Left ventricle myocardium inferior (tissue), 1 donor: ENCODE results near the gene DUSP10. TPM values are rescaled to one million over a fixed set of nuclear protein-coding genes. Genes with fewer than 3 reads are reported as not detected.

Experiments used
- DNase-seq: peaks from one replicate; pipeline ENCODE4 v3.0.0-alpha.2; 2020
- H3K27ac ChIP-seq: fragments of 200-600 bp; replicated peaks from 2 replicates; pipeline ENCODE4 v1.8.0; 2021
- H3K27me3 ChIP-seq: fragments of 200-600 bp; 2 replicates; pipeline ENCODE4 v1.8.0; 2021; ENCODE audit warnings: low read depth
- H3K36me3 ChIP-seq: fragments of 200-600 bp; 2 replicates; pipeline ENCODE4 v1.8.0; 2021
- H3K4me1 ChIP-seq: fragments of 200-600 bp; 2 replicates; pipeline ENCODE4 v1.8.0; 2021
- H3K4me3 ChIP-seq: fragments of 200-600 bp; 2 replicates; pipeline ENCODE4 v1.8.0; 2021; ENCODE audit warnings: mild to moderate bottlenecking, moderate library complexity
- H3K9me3 ChIP-seq: fragments of 200-600 bp; replicated peaks from 2 replicates; pipeline ENCODE4 v1.8.0; 2021
- intact Hi-C: fragments of 100-400 bp; cut with micrococcal nuclease; formaldehyde crosslinking; loops from one replicate; pipeline ENCODE4 v1.11.0; 2022
- total RNA-seq: library from RNA; stranded (reverse); fragmentation: NEBNext Ultra II Directional; extraction: Animal tissue kit (Norgen Biotek cat#: 25700); gene quantifications from one replicate; pipeline ENCODE4 v1.2.1, GENCODE V29; 2021
- TF ChIP-seq, protein P1 (sequence below): fragments of 200-600 bp; IDR thresholded peaks from 2 replicates; pipeline ENCODE4 v1.8.0; 2021; ENCODE audit warnings: antibody characterized with exemption, mild to moderate bottlenecking, borderline replicate concordance
- donor health status: DM: no; HTN: yes; CAD: no; lungs with severe emphysema.

The DUSP10 gene
- total RNA-seq, 1 donor from 2014 or later: 4.6 TPM

DNA sequence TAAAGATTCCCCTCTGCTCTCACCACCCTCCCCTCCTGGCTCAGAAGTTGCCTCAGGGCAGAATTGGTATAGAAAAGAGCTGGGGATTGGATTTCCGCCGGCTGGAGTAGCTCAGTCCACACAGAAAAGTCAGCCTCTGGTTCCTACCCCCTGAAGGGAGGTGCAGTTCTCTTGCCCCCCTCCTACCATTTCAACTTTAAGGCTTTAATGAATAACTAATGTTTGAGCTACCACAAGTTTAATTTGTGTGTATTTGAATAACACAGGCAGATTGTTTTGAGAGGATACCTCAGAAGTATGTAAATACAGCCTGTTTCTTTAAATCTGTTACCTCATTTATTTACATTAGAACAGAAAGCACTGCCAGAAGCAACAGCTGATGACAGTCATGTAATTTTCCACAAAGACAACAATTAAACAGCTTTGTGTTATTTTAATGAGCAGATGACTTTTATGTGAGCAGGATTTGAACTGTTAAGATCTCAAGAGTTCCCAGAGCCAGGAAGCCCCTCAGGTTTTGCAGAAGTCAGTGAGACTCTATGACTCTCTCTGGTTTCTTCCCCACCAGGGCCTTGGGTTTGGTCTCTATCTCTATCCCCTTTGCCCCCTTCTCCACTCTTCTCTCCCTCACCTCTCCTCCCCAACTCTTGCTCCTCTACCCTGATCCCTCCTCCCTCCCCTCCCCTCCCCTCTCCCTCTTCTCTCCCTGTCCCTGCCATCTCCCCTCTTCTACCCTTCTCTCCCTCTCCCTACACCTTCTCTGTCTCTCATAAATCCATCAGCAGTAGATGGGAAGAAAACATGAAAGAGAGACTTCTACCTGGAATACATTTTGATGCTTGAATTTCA, 26.3 kb downstream of the DUSP10 start:
- no peak for DNase-seq
- intact Hi-C loops: no loop called here
- TF ChIP-seq, protein P1, sequence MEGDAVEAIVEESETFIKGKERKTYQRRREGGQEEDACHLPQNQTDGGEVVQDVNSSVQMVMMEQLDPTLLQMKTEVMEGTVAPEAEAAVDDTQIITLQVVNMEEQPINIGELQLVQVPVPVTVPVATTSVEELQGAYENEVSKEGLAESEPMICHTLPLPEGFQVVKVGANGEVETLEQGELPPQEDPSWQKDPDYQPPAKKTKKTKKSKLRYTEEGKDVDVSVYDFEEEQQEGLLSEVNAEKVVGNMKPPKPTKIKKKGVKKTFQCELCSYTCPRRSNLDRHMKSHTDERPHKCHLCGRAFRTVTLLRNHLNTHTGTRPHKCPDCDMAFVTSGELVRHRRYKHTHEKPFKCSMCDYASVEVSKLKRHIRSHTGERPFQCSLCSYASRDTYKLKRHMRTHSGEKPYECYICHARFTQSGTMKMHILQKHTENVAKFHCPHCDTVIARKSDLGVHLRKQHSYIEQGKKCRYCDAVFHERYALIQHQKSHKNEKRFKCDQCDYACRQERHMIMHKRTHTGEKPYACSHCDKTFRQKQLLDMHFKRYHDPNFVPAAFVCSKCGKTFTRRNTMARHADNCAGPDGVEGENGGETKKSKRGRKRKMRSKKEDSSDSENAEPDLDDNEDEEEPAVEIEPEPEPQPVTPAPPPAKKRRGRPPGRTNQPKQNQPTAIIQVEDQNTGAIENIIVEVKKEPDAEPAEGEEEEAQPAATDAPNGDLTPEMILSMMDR: no peak
- Histone ChIP-seq H3K27ac (no peak overlapping the region), H3K4me1 (peaks cover 33% of the 10 kb centered on the region), H3K4me3 (no peak overlapping the region), H3K27me3 (no peaks in the 10 kb centered on the region), H3K36me3 (no peaks in the 10 kb centered on the region), H3K9me3 (no peaks in the 10 kb centered on the region)

DNA sequence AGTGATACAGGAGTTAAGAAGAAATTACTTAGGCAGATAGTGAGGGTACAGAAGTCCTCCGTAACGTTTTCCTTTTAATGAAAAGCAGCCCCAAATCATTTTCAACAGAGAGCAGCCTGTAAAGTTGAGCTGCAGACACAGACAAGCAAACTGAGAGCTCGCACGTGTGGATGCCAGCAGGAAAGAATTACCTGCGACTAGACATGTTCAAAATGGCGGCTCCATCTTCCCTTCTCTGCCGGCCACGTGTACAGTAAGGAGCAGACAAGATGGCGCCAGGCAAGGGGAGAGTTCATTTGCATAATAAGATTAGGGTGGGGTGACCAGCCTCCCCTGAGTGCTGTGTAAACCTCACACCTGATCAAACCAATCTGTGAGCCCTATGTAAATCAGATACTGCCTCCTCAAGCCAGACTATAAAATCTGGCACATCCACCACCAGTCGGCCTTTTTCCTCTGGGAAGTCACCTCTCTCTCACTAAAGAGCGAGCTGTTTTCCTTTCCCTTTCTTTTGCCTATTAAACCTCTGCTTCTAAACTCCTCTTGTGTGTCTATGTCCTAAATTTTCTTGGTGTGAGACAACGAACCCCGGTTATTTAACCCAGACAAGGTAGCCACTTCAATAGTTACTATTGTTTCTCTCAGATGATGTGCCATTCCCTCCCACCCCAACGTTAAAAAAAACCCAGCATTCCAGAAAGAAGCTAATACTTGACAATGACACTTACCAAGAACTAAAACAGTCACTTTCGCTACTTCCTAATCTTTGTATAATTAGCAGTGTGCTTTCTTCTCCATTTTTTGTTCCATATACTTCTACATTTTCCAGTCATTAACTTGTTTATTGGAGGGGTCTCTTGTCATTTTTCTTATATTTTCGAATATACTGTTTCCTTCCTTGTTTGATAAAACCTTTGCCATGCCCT, 27.4 kb downstream of the DUSP10 start:
- Histone ChIP-seq H3K9me3 (no peaks in the 10 kb centered on the region), H3K36me3 (no peaks in the 10 kb centered on the region), H3K4me1 (peaks cover 38% of the 10 kb centered on the region), H3K27me3 (no peaks in the 10 kb centered on the region), H3K27ac (no peak overlapping the region), H3K4me3 (no peak overlapping the region)
- no peak for DNase-seq
- TF ChIP-seq, protein P1: no peak
- intact Hi-C loops: no loop called here

DNA sequence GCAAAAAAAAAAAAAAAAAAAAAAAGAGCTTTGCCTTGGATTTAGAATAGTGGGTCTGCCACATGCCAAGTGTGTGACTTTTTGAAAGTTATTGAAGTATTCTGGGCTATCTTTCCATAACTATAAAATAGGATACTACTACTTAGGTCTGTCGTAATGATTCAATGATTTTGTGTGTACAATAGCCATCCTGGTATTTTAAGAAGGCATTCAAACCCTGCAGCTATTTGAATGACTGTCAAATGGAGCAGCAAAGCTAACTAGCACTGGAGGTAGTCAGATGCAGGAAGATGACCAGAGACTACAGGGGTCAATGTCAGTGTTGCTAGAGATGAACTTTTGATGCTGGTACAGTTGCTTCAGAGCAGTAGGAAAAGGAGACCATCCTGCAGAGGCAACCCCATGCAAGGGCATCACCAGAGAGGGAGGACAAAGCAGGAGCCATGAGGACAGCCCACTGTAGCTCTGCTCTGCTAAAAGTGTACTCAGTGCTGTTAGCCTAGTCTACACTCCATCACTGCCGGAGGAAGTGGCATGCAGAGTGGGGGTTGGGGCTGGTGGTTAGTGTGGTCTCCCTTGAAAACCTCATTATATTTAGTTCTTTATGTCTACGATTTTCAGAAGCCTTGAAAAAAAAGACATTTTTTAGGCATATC, 29.0 kb downstream of the DUSP10 start:
- DNase-seq: no peak
- Histone ChIP-seq H3K27me3 (no peaks in the 10 kb centered on the region), H3K4me1 (peaks cover 38% of the 10 kb centered on the region), H3K36me3 (no peaks in the 10 kb centered on the region), H3K27ac (no peak overlapping the region), H3K9me3 (no peaks in the 10 kb centered on the region), H3K4me3 (no peak overlapping the region)
- intact Hi-C loops: no loop called here
- TF ChIP-seq, protein P1: no peak

DNA sequence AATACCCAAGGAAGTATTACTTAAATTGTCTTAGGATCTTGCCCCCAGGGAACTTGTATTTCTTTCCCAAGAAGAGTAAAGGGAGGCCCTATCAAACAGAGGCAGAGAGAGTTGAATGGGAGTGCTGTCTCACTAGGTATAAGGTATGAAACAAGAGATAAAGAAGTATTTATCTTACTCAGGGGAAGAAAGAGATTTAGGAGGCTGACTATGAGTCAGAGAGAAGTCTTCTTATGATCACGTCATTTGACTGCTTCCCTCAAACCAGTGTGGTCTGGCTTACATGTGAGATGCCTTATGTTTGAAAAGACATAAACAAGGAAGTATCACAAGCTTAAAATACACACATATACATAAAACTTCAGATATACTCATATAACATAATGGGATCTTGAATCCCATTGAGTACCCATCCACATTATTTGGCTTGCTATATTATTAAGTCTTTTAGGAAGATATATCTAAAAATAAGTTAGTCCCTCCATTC, 29.6 kb downstream of the DUSP10 start:
- peaks cover 37% of the 10 kb centered on the region for H3K4me1 ChIP-seq
- H3K27ac ChIP-seq: no peak overlapping the region

GRCh38 chr1:221711656-221712055, 30.2 kb downstream of the DUSP10 start:
- H3K9me3 ChIP-seq: no peaks in the 10 kb centered on the region
- no peak overlapping the region for H3K4me3 ChIP-seq
- H3K4me1 ChIP-seq: peaks cover 31% of the 10 kb centered on the region
- H3K27me3 ChIP-seq: no peaks in the 10 kb centered on the region
- no peak overlapping the region for H3K27ac ChIP-seq
- H3K36me3 ChIP-seq: no peaks in the 10 kb centered on the region
- intact Hi-C loops: no loop called here
- no peak for DNase-seq
- TF ChIP-seq, protein P1: no peak

More for the DNA sequence above, 29.6 kb downstream of the DUSP10 start:
- intact Hi-C loops: no loop called here
- TF ChIP-seq, protein P1: no peak
- no peak for DNase-seq
- Histone ChIP-seq H3K27me3 (no peaks in the 10 kb centered on the region), H3K4me3 (no peak overlapping the region), H3K36me3 (no peaks in the 10 kb centered on the region), H3K9me3 (no peaks in the 10 kb centered on the region)
